A549 (cell line): ENCODE results near the gene MAPK13. TPM values are rescaled to one million over a fixed set of nuclear protein-coding genes. Genes with fewer than 3 reads are reported as not detected.

Source experiments
- ATAC-seq, 2 experiments: fragments of 200-7000 bp in 1 of 2; fragments of >200 bp in 1 of 2; cut with Nextera tagmentation in 1 of 2; cut with Tn5 transposase in 1 of 2; 3 replicates each; pipeline versions ENCODE4 v1.8.0 to v1.9.1; 2018 to 2020; ENCODE audit warnings: mild to moderate bottlenecking in 1 of 2, moderate library complexity in 1 of 2
- CTCF ChIA-PET: fragments of 300-600 bp; sonication (Branson Sonifier 250); formaldehyde crosslinking; extraction: SDS; loops from one replicate; lab custom pipeline; 2021; ENCODE audit warnings: antibody characterized with exemption, inconsistent platforms; lab: Yijun Ruan, JAX
- POLR2A ChIA-PET: fragments of 350-600 bp; formaldehyde crosslinking; extraction: SDS; loops from one replicate; lab custom pipeline; 2021; ENCODE audit warnings: antibody characterized with exemption, inconsistent platforms; lab: Yijun Ruan, JAX
- DNase-seq, 2 experiments: peaks; one replicate each; pipeline versions ENCODE4 v3.0.0 to v3.0.0-alpha.2; 2011 to 2016; ENCODE audit warnings: low read depth in 1 of 2, low spot score in 1 of 2
- FAIRE-seq: peaks from 2 replicates; lab custom pipeline; 2011; peaks lifted over from hg19 to GRCh38; lab: Jason Lieb, UNC
- H3K27ac ChIP-seq, 2 experiments: fragments of >200 bp; sonication (Bioruptor Twin); formaldehyde crosslinking; 3 replicates each; pipeline ENCODE4 v1.5.1; 2016 to 2017
- H3K4me1 ChIP-seq: fragments of >200 bp; sonication (Bioruptor Twin); formaldehyde crosslinking; 3 replicates; pipeline ENCODE4 v1.6.1; 2016
- H3K4me2 ChIP-seq: fragments of >200 bp; sonication (Bioruptor Twin); formaldehyde crosslinking; 3 replicates; pipeline ENCODE4 v1.6.1; 2016
- H3K4me3 ChIP-seq: fragments of >200 bp; sonication (Bioruptor Twin); formaldehyde crosslinking; 3 replicates; pipeline ENCODE4 v1.5.1; 2016
- H3K9me3 ChIP-seq: fragments of >200 bp; sonication (Bioruptor Twin); formaldehyde crosslinking; 3 replicates; pipeline ENCODE4 v1.6.1; 2016
- ATOH8 ChIP-seq: fragments of 250-450 bp; sonication (Bioruptor Pico); IDR thresholded peaks from 2 replicates; pipeline ENCODE4 v1.5.0; 2020; ENCODE audit warnings: low read depth, mild to moderate bottlenecking, moderate library complexity
- BHLHE40 ChIP-seq: IDR thresholded peaks from 2 replicates; pipeline ENCODE4 v1.6.1; 2012; ENCODE audit warnings: low read depth, low read length, inconsistent platforms
- CBX2 ChIP-seq: fragments of 200-600 bp; sonication (generic); IDR thresholded peaks from 2 replicates; pipeline ENCODE4 v1.6.1; 2016; ENCODE audit warnings: low read depth, mild to moderate bottlenecking, borderline replicate concordance
- EHF ChIP-seq: fragments of 250-450 bp; sonication (Bioruptor Pico); IDR thresholded peaks from 2 replicates; pipeline ENCODE4 v1.5.0; 2020; ENCODE audit warnings: mild to moderate bottlenecking
- EHMT2 ChIP-seq: fragments of 200-600 bp; sonication (generic); IDR thresholded peaks from 2 replicates; pipeline ENCODE4 v1.6.1; 2016; ENCODE audit warnings: antibody characterized with exemption, low read depth, mild to moderate bottlenecking, moderate library complexity
- FOSL2 ChIP-seq, 2 experiments: fragments of 450-650 bp in 1 of 2; fragments of >200 bp in 1 of 2; sonication (Bioruptor Twin) in 1 of 2; formaldehyde crosslinking; IDR thresholded peaks; 2 replicates each; pipeline versions ENCODE4 v1.5.0 to v1.6.1; 2016 to 2020; ENCODE audit warnings: mild to moderate bottlenecking in 1 of 2, moderate library complexity in 1 of 2
- GATA3 ChIP-seq: IDR thresholded peaks from 2 replicates; pipeline ENCODE4 v1.6.1; 2012; ENCODE audit warnings: borderline replicate concordance
- HDAC2 ChIP-seq: fragments of 200-600 bp; sonication (generic); IDR thresholded peaks from 2 replicates; pipeline ENCODE4 v1.6.1; 2016
- HOXA7 ChIP-seq: fragments of 250-450 bp; sonication (Bioruptor Pico); IDR thresholded peaks from 2 replicates; pipeline ENCODE4 v1.5.0; 2020; ENCODE audit warnings: mild to moderate bottlenecking, moderate library complexity
- HOXB13 ChIP-seq: fragments of 250-450 bp; sonication (Bioruptor Pico); IDR thresholded peaks from 2 replicates; pipeline ENCODE4 v1.5.0; 2020; ENCODE audit warnings: low read depth, mild to moderate bottlenecking, moderate library complexity
- JUN ChIP-seq, 2 experiments: fragments of >200 bp; sonication (Bioruptor Twin); formaldehyde crosslinking; IDR thresholded peaks; 2 replicates in 1 of 2; 3 replicates in 1 of 2; pipeline ENCODE4 v1.6.1; 2016 to 2017
- NFE2L2 ChIP-seq: fragments of 150-350 bp; conservative IDR thresholded peaks from 2 replicates; pipeline ENCODE4 v1.6.1; 2014; ENCODE audit warnings: low read length
- NPAS2 ChIP-seq: fragments of 250-450 bp; sonication (Bioruptor Pico); IDR thresholded peaks from 2 replicates; pipeline ENCODE4 v1.8.0; 2022; ENCODE audit warnings: mild to moderate bottlenecking, moderate library complexity, borderline replicate concordance
- PHF8 ChIP-seq: fragments of 200-600 bp; sonication (generic); IDR thresholded peaks from 2 replicates; pipeline ENCODE4 v1.6.1; 2016; ENCODE audit warnings: low read depth, mild to moderate bottlenecking, antibody characterized with exemption, moderate library complexity, borderline replicate concordance
- ZC3H11A ChIP-seq: fragments of 450-650 bp; IDR thresholded peaks from 2 replicates; pipeline ENCODE4 v1.6.1; 2014; ENCODE audit warnings: antibody characterized with exemption, mild to moderate bottlenecking
- ZNF302 ChIP-seq: fragments of 250-450 bp; sonication (Bioruptor Pico); IDR thresholded peaks from 2 replicates; pipeline ENCODE4 v1.9.0; 2021; ENCODE audit warnings: inconsistent platforms, mild to moderate bottlenecking, moderate library complexity
- WGBS: methylation state at CpG from one replicate; pipeline ENCODE4 v1.1.6; 2017; ENCODE audit errors: missing lambda C conversion rate; 5-methylcytosine and 5-hydroxymethylcytosine counted together
- polyA minus RNA-seq: library from RNA; depleted of rRNA, polyadenylated mRNA; stranded (reverse); fragments of >200 nt; gene quantifications from 2 replicates; pipeline ENCODE4 v1.2.3, GENCODE V29; 2011; rRNA and poly(A)+ RNA removed
- polyA plus RNA-seq, 4 experiments: library from polyadenylated mRNA; depleted of rRNA in 3 of 4; stranded (reverse); fragments of >200 nt; fragmentation: RNase III in 1 of 4; extraction: RNeasy Plus Mini Kit Qiagen cat#74134 plus additional on column Dnase treatment in 1 of 4; gene quantifications; 2 replicates in 3 of 4; 3 replicates in 1 of 4; pipeline ENCODE4 v1.2.3, GENCODE V29; 2011 to 2017
- TF ChIP-seq, protein P1 (sequence below): fragments of 250-450 bp; sonication (Bioruptor Pico); IDR thresholded peaks from 2 replicates; pipeline ENCODE4 v1.5.0; 2021; ENCODE audit warnings: mild to moderate bottlenecking, moderate library complexity, borderline replicate concordance
- TF ChIP-seq, protein P2 (sequence below): IDR thresholded peaks from 2 replicates; pipeline ENCODE4 v1.6.1; 2012
- TF ChIP-seq, protein P3 (sequence below): IDR thresholded peaks from 2 replicates; pipeline ENCODE4 v1.6.1; 2012; ENCODE audit warnings: low read depth, borderline replicate concordance
- TF ChIP-seq, protein P4 (sequence below): fragments of 450-650 bp; IDR thresholded peaks from 2 replicates; pipeline ENCODE4 v1.6.1; 2014; ENCODE audit warnings: antibody characterized with exemption
- TF ChIP-seq, protein P5 (sequence below): IDR thresholded peaks from 2 replicates; pipeline ENCODE4 v1.6.1; 2012

MAPK13 gene
- polyA plus RNA-seq (2011; rRNA removed) (0.45 TPM in 2 replicates), polyA plus RNA-seq (2017; fragmentation: RNase III; extraction: RNeasy Plus Mini Kit Qiagen cat#74134 plus additional on column Dnase treatment) (0.63 to 1.0 TPM (median 0.87 TPM) in 3 replicates), polyA minus RNA-seq (0.04 and 0.34 TPM in 2 replicates)
- 0.35 and 0.44 TPM in 2 replicates for polyA plus RNA-seq (2012; cell fraction: cytosol; rRNA removed)
- 6.4 and 9.2 TPM in 2 replicates for polyA plus RNA-seq (2012; cell fraction: nucleus; rRNA removed)

DNA sequence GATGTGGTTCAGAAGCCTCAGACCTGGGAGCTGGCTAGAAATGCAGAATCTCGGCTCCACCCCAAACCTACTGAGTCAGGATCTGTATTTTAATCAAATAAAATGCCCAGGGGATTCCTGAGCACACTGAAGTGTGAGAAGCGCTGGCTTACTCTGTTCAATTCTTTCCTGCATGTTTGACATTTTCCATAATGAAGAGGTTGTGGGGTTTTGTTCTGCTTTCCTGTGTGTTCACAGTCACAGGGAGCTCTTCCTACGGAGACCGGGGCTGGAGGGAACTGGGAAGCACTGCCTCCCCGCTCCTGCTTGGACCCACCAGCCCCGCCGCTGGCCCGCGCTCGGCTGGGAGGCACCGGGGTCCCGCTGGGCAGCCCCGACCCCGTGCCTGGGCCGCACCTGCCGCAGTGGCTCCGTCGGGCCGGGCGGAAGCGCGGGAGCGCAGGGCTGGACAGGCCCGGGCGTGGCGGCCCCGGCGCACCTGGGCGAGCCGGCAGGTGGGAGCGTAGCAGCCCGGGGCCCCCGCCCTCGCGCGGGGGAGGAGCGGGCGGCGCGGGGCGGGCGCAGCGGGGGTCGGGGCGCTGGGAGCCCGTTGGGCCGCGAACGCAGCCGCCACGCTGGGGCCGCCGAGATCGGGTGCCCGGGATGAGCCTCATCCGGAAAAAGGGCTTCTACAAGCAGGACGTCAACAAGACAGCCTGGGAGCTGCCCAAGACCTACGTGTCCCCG, at the start of gene MAPK13:
TSS of gene MAPK13 (plus strand) at position 573 of the 726 bp plus-strand sequence. CDS start at position 643, 70 bp downstream.
- FAIRE-seq (no peak), DNase-seq (no peak), ATAC-seq (no peak)
- no peak within 1 kb of the TSS; a peak in 1 of 6 replicates for H3K27ac ChIP-seq
- 94% methylated on average over 17 of the region's 59 CpGs for WGBS
- no peak within 1 kb of the TSS for H3K4me2 ChIP-seq
- TF ChIP-seq, protein P1, sequence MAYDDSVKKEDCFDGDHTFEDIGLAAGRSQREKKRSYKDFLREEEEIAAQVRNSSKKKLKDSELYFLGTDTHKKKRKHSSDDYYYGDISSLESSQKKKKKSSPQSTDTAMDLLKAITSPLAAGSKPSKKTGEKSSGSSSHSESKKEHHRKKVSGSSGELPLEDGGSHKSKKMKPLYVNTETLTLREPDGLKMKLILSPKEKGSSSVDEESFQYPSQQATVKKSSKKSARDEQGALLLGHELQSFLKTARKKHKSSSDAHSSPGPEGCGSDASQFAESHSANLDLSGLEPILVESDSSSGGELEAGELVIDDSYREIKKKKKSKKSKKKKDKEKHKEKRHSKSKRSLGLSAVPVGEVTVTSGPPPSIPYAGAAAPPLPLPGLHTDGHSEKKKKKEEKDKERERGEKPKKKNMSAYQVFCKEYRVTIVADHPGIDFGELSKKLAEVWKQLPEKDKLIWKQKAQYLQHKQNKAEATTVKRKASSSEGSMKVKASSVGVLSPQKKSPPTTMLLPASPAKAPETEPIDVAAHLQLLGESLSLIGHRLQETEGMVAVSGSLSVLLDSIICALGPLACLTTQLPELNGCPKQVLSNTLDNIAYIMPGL (CRISPR knock-in tag), result no peak
- TF ChIP-seq PHF8 (no peak), FOSL2 (IDR thresholded peaks at IDR 0.05) (no peak), FOSL2 (CRISPR knock-in tag; IDR thresholded peaks at IDR 0.05) (no peak), HDAC2 (no peak), HOXA7 (no peak)
- H3K4me1 ChIP-seq, result peaks cover 19% of the 10 kb centered on the region
- H3K9me3 ChIP-seq, result no peaks in the 10 kb centered on the region
- POLR2A ChIA-PET, result no interaction called here
- no peak within 1 kb of the TSS for H3K4me3 ChIP-seq
- CTCF ChIA-PET, result interaction anchor here (0.6 kb wide), 2 partner anchors 18 to 64 kb away, joined by 3 read pairs; no protein-coding TSS in a partner anchor

DNA sequence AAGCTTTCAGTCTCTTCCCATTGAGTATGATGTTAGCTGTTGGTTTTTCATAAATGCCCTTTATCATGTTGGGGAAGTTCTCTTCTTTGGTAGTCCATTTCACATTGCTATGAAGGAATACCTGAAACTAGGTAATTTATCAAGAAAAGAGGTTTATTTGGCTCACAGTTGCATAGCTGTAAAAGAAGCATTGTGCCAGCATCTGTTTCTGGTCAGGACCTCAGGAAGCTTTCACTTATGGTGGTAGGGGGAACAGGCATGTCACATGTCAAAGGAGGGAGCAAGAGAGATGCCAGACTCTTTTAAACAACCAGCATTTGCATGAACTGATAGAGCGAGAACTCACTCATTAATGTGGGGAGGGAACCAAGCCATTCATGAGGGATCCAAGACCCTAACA, 48.0 kb upstream of the MAPK13 start:
- no peak overlapping the region for H3K4me3 ChIP-seq
- no peaks in the 10 kb centered on the region for H3K4me1 ChIP-seq
- FAIRE-seq (no peak), DNase-seq (no peak), ATAC-seq (no peak)
- H3K9me3 ChIP-seq, result peaks cover 19% of the 10 kb centered on the region
- WGBS, result 100% methylated on average over 1 of the region's 1 CpG
- POLR2A ChIA-PET, result interaction anchor here (0.5 kb wide), 1 partner anchor 445 kb away, joined by 3 read pairs; no protein-coding TSS in a partner anchor
- no peak for TF ChIP-seq NFE2L2
- TF ChIP-seq, protein P2, sequence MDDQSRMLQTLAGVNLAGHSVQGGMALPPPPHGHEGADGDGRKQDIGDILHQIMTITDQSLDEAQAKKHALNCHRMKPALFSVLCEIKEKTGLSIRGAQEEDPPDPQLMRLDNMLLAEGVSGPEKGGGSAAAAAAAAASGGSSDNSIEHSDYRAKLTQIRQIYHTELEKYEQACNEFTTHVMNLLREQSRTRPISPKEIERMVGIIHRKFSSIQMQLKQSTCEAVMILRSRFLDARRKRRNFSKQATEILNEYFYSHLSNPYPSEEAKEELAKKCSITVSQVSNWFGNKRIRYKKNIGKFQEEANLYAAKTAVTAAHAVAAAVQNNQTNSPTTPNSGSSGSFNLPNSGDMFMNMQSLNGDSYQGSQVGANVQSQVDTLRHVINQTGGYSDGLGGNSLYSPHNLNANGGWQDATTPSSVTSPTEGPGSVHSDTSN, result no peak
- TF ChIP-seq HDAC2, result no peak
- TF ChIP-seq, protein P3, sequence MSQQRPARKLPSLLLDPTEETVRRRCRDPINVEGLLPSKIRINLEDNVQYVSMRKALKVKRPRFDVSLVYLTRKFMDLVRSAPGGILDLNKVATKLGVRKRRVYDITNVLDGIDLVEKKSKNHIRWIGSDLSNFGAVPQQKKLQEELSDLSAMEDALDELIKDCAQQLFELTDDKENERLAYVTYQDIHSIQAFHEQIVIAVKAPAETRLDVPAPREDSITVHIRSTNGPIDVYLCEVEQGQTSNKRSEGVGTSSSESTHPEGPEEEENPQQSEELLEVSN, result no peak
- TF ChIP-seq, protein P1 (CRISPR knock-in tag), result no peak
- no peak for TF ChIP-seq ATOH8 (CRISPR knock-in tag)
- no peak for TF ChIP-seq EHF (CRISPR knock-in tag)
- TF ChIP-seq, protein P4, sequence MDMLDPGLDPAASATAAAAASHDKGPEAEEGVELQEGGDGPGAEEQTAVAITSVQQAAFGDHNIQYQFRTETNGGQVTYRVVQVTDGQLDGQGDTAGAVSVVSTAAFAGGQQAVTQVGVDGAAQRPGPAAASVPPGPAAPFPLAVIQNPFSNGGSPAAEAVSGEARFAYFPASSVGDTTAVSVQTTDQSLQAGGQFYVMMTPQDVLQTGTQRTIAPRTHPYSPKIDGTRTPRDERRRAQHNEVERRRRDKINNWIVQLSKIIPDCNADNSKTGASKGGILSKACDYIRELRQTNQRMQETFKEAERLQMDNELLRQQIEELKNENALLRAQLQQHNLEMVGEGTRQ, result no peak
- no peak for TF ChIP-seq NPAS2
- TF ChIP-seq, protein P5, sequence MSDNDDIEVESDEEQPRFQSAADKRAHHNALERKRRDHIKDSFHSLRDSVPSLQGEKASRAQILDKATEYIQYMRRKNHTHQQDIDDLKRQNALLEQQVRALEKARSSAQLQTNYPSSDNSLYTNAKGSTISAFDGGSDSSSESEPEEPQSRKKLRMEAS, result no peak
- TF ChIP-seq GATA3, result no peak
- no peak for TF ChIP-seq ZNF302 (CRISPR knock-in tag)
- TF ChIP-seq ZC3H11A, result no peak
- TF ChIP-seq JUN (IDR thresholded peaks at IDR 0.05), result no peak
- no peak for TF ChIP-seq HOXB13 (CRISPR knock-in tag)
- TF ChIP-seq CBX2, result no peak
- no peak for TF ChIP-seq EHMT2
- no peak for TF ChIP-seq BHLHE40
- CTCF ChIA-PET, result interaction anchor here (1.1 to 2.0 kb wide), 2 partner anchors 11 to 13 kb away, joined by 4 to 6 read pairs; no protein-coding TSS in a partner anchor
- H3K4me2 ChIP-seq, result no peak overlapping the region
- no peak overlapping the region for H3K27ac ChIP-seq
